Dendritic cell treated with granulocyte-macrophage colony-stimulating factor and Interleukin-4, amounts not matched to agents 40 ng/mL and 50 ng/mL, for 4 days (primary cell): ENCODE results near the gene NOVA2.

ENCODE experiments used
- H3K27ac Mint-ChIP-seq: one replicate; pipeline ENCODE4 v1.8.0; 2022; ENCODE audit warnings: mild to moderate bottlenecking, mixed read lengths
- H3K27me3 Mint-ChIP-seq: one replicate; pipeline ENCODE4 v1.8.0; 2022; ENCODE audit warnings: mild to moderate bottlenecking, mixed read lengths
- H3K36me3 Mint-ChIP-seq: one replicate; pipeline ENCODE4 v1.8.0; 2022; ENCODE audit warnings: low read depth, mixed read lengths
- H3K4me1 Mint-ChIP-seq: one replicate; pipeline ENCODE4 v1.8.0; 2022; ENCODE audit warnings: low read depth, mixed read lengths
- H3K4me3 Mint-ChIP-seq: one replicate; pipeline ENCODE4 v1.8.0; 2022; ENCODE audit warnings: mild to moderate bottlenecking, moderate library complexity, mixed read lengths
- H3K9me3 Mint-ChIP-seq: one replicate; pipeline ENCODE4 v1.8.0; 2022; ENCODE audit warnings: mixed read lengths
- intact Hi-C: fragments of 100-400 bp; cut with micrococcal nuclease; formaldehyde crosslinking; loops from one replicate; pipeline ENCODE4 v1.15.0; 2022

NOVA2 gene

GRCh38 chr19:45994456-45994997 lies 20.9 kb upstream of the NOVA2 start:
- Mint-ChIP-seq H3K27ac (no peak overlapping the region), H3K4me1 (peaks cover 6% of the 10 kb centered on the region), H3K9me3 (no peaks in the 10 kb centered on the region), H3K36me3 (peaks cover 11% of the 10 kb centered on the region), H3K27me3 (peaks cover 17% of the 10 kb centered on the region), H3K4me3 (no peak overlapping the region)
- intact Hi-C loops = loop anchor here (10.0 kb wide), 1 partner anchor 90 kb away; the partner anchor contains the start of gene MYPOP

- Mint-ChIP-seq H3K27me3 (peaks cover 29% of the 10 kb centered on the region), H3K27ac (no peak overlapping the region), H3K4me1 (no peaks in the 10 kb centered on the region), H3K9me3 (no peaks in the 10 kb centered on the region), H3K4me3 (no peak overlapping the region), H3K36me3 (no peaks in the 10 kb centered on the region)
- intact Hi-C loops = loop anchor here (10.0 kb wide), 1 partner anchor 85 kb away; the partner anchor contains the start of gene MYPOP
These were observed 16.6 kb upstream of the NOVA2 start for GRCh38 chr19:45990113-45990728.

GRCh38 chr19:45985321-45985720 lies 11.7 kb upstream of the NOVA2 start:
- intact Hi-C loops = no loop called here
- Mint-ChIP-seq H3K4me1 (no peaks in the 10 kb centered on the region), H3K4me3 (no peak overlapping the region), H3K27me3 (peaks cover 48% of the 10 kb centered on the region), H3K9me3 (no peaks in the 10 kb centered on the region), H3K27ac (no peak overlapping the region), H3K36me3 (no peaks in the 10 kb centered on the region)

GRCh38 chr19:45981350-45981749 lies 7.7 kb upstream of the NOVA2 start:
- Mint-ChIP-seq H3K36me3 (no peaks in the 10 kb centered on the region), H3K27ac (no peak overlapping the region)
- intact Hi-C loops = no loop called here

GRCh38 chr19:45978156-45978555 lies 4.5 kb upstream of the NOVA2 start:
- Mint-ChIP-seq H3K4me1 (no peaks in the 10 kb centered on the region), H3K36me3 (no peaks in the 10 kb centered on the region), H3K27me3 (peaks cover 68% of the 10 kb centered on the region), H3K4me3 (no peak overlapping the region), H3K27ac (no peak overlapping the region), H3K9me3 (no peaks in the 10 kb centered on the region)
- intact Hi-C loops = no loop called here

More at GRCh38 chr19:45981350-45981749, 7.7 kb upstream of the NOVA2 start:
- Mint-ChIP-seq H3K9me3 (no peaks in the 10 kb centered on the region), H3K27me3 (peaks cover 47% of the 10 kb centered on the region), H3K4me1 (no peaks in the 10 kb centered on the region), H3K4me3 (no peak overlapping the region)

GRCh38 chr19:45976178-45976577 lies 2.5 kb upstream of the NOVA2 start:
- no peak overlapping the region for H3K4me3 Mint-ChIP-seq
- H3K27me3 Mint-ChIP-seq = peaks cover 75% of the 10 kb centered on the region
- H3K36me3 Mint-ChIP-seq = no peaks in the 10 kb centered on the region
- H3K27ac Mint-ChIP-seq = no peak overlapping the region
- intact Hi-C loops = no loop called here
- H3K9me3 Mint-ChIP-seq = peaks cover 6% of the 10 kb centered on the region
- peaks cover 17% of the 10 kb centered on the region for H3K4me1 Mint-ChIP-seq

GRCh38 chr19:45975306-45976070 lies 1.8 kb upstream of the NOVA2 start:
- no peak overlapping the region for H3K4me3 Mint-ChIP-seq
- H3K27ac Mint-ChIP-seq = no peak overlapping the region

GRCh38 chr19:45972947-45973540 lies 621 bp downstream of the NOVA2 start:
- Mint-ChIP-seq H3K4me1 (peaks cover 20% of the 10 kb centered on the region), H3K27ac (no peak overlapping the region), H3K36me3 (no peaks in the 10 kb centered on the region), H3K9me3 (peaks cover 6% of the 10 kb centered on the region), H3K27me3 (peaks cover 85% of the 10 kb centered on the region), H3K4me3 (no peak overlapping the region)
- intact Hi-C loops = no loop called here

More at GRCh38 chr19:45975306-45976070, 1.8 kb upstream of the NOVA2 start:
- Mint-ChIP-seq H3K36me3 (no peaks in the 10 kb centered on the region), H3K9me3 (peaks cover 6% of the 10 kb centered on the region), H3K4me1 (peaks cover 20% of the 10 kb centered on the region), H3K27me3 (peaks cover 78% of the 10 kb centered on the region)
- intact Hi-C loops = no loop called here

GRCh38 chr19:45972081-45972946 lies 1.4 kb downstream of the NOVA2 start:
- Mint-ChIP-seq H3K27ac (no peak overlapping the region), H3K9me3 (peaks cover 6% of the 10 kb centered on the region), H3K27me3 (peaks cover 82% of the 10 kb centered on the region), H3K36me3 (no peaks in the 10 kb centered on the region), H3K4me1 (peaks cover 20% of the 10 kb centered on the region), H3K4me3 (no peak overlapping the region)
- intact Hi-C loops = no loop called here

- H3K4me1 Mint-ChIP-seq = peaks cover 20% of the 10 kb centered on the region
- no peak overlapping the region for H3K4me3 Mint-ChIP-seq
- H3K9me3 Mint-ChIP-seq = peaks cover 6% of the 10 kb centered on the region
- peaks cover 80% of the 10 kb centered on the region for H3K27me3 Mint-ChIP-seq
- intact Hi-C loops = no loop called here
- no peaks in the 10 kb centered on the region for H3K36me3 Mint-ChIP-seq
- no peak overlapping the region for H3K27ac Mint-ChIP-seq
These were observed 2.3 kb downstream of the NOVA2 start for GRCh38 chr19:45971260-45971902.

- H3K4me3 Mint-ChIP-seq = no peak overlapping the region
- peaks cover 20% of the 10 kb centered on the region for H3K4me1 Mint-ChIP-seq
- H3K36me3 Mint-ChIP-seq = no peaks in the 10 kb centered on the region
- no peak overlapping the region for H3K27ac Mint-ChIP-seq
- intact Hi-C loops = no loop called here
- peaks cover 70% of the 10 kb centered on the region for H3K27me3 Mint-ChIP-seq
- H3K9me3 Mint-ChIP-seq = peaks cover 6% of the 10 kb centered on the region
These were observed 4.0 kb downstream of the NOVA2 start for GRCh38 chr19:45969676-45970075.

GRCh38 chr19:45968626-45969025 lies 5.0 kb downstream of the NOVA2 start:
- no peak overlapping the region for H3K4me3 Mint-ChIP-seq
- peaks cover 62% of the 10 kb centered on the region for H3K27me3 Mint-ChIP-seq
- intact Hi-C loops = no loop called here
- H3K9me3 Mint-ChIP-seq = peaks cover 6% of the 10 kb centered on the region
- H3K27ac Mint-ChIP-seq = no peak overlapping the region
- no peaks in the 10 kb centered on the region for H3K36me3 Mint-ChIP-seq
- peaks cover 20% of the 10 kb centered on the region for H3K4me1 Mint-ChIP-seq

- Mint-ChIP-seq H3K36me3 (no peaks in the 10 kb centered on the region), H3K4me1 (peaks cover 19% of the 10 kb centered on the region), H3K4me3 (no peak overlapping the region), H3K27me3 (peaks cover 53% of the 10 kb centered on the region), H3K9me3 (peaks cover 5% of the 10 kb centered on the region), H3K27ac (no peak overlapping the region)
- intact Hi-C loops = no loop called here
These were observed 6.4 kb downstream of the NOVA2 start for GRCh38 chr19:45967246-45967645.
